Glutamatergic neuron (in vitro differentiated cells): ENCODE measurements around the gene HK1. TPM values are rescaled to one million over a fixed set of nuclear protein-coding genes. Genes with fewer than 3 reads are reported as not detected.

Source experiments
- DNase-seq: peaks from one replicate; pipeline ENCODE4 v3.0.0; 2022
- H3K27ac Mint-ChIP-seq: one replicate; pipeline ENCODE4 v1.8.0; 2020; ENCODE audit warnings: mild to moderate bottlenecking, mixed read lengths, inconsistent platforms; ENCODE audit not compliant: unreplicated experiment
- H3K27me3 Mint-ChIP-seq: one replicate; pipeline ENCODE4 v1.8.0; 2020; ENCODE audit warnings: mild to moderate bottlenecking, moderate library complexity, mixed read lengths, inconsistent platforms; ENCODE audit not compliant: unreplicated experiment
- H3K36me3 Mint-ChIP-seq: one replicate; pipeline ENCODE4 v1.8.0; 2020; ENCODE audit warnings: mild to moderate bottlenecking, mixed read lengths, inconsistent platforms; ENCODE audit not compliant: unreplicated experiment
- H3K4me1 Mint-ChIP-seq: one replicate; pipeline ENCODE4 v1.8.0; 2020; ENCODE audit warnings: mild to moderate bottlenecking, low read depth, mixed read lengths, inconsistent platforms; ENCODE audit not compliant: unreplicated experiment
- H3K4me3 Mint-ChIP-seq: one replicate; pipeline ENCODE4 v1.8.0; 2020; ENCODE audit warnings: mild to moderate bottlenecking, mixed read lengths, inconsistent platforms; ENCODE audit not compliant: unreplicated experiment
- H3K9me3 Mint-ChIP-seq: one replicate; pipeline ENCODE4 v1.8.0; 2020; ENCODE audit warnings: mild to moderate bottlenecking, moderate library complexity, mixed read lengths, inconsistent platforms; ENCODE audit not compliant: unreplicated experiment
- total RNA-seq: library from RNA; stranded (reverse); fragmentation: NEBNext Ultra II Directional; extraction: Animal tissue kit (Norgen Biotek cat#: 25700); gene quantifications from one replicate; pipeline ENCODE4 v1.2.1, GENCODE V29; 2021; ENCODE audit not compliant: unreplicated experiment
- TF ChIP-seq, protein P1 (sequence below): fragments of 200-600 bp; sonication (generic); IDR thresholded peaks from one replicate; pipeline ENCODE4 v1.5.0; 2021; ENCODE audit not compliant: partially characterized antibody, unreplicated experiment

The HK1 gene
- total RNA-seq, 1 donor from 2014 or later = 240 TPM

DNA sequence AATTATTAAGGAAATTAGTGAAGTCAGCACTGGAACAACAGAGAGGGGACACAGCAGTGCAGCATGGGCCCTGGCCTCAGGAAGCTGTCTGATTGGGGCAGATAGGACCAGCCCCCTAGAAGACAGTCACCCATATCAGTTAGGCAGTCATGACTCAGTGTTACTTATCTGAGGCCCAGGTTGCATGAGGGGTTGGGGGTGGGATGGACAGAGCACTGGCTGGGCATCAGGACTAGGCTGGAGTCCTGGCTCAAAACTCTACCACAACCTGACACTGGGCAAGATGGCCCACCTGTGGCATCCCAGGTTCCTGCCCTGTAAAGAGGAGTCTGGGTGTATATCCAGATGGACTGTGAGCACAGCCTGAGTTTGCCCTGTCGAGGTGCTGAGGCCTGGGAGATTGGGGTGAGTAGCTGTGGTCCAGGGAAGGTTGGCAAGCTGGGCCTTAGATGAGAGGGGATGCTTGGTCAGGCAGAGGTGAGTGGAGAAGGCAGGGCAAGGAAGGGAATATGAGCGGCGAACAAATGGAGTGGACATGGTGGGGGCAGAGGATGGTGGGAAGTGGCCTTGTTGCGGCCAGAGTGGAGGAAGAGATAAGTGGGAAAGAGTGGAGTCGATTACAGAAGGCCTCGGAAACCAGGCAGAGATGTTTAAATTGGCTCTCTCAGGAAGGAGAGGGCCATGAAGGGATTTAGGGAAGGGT is 37.5 kb downstream of the HK1 start:
- Mint-ChIP-seq H3K4me3 (no peak overlapping the region), H3K36me3 (peaks cover 4% of the 10 kb centered on the region), H3K27me3 (peaks cover 13% of the 10 kb centered on the region), H3K9me3 (peaks cover 12% of the 10 kb centered on the region), H3K4me1 (peaks cover 14% of the 10 kb centered on the region), H3K27ac (no peak overlapping the region)
- DNase-seq = no peak
- TF ChIP-seq, protein P1, sequence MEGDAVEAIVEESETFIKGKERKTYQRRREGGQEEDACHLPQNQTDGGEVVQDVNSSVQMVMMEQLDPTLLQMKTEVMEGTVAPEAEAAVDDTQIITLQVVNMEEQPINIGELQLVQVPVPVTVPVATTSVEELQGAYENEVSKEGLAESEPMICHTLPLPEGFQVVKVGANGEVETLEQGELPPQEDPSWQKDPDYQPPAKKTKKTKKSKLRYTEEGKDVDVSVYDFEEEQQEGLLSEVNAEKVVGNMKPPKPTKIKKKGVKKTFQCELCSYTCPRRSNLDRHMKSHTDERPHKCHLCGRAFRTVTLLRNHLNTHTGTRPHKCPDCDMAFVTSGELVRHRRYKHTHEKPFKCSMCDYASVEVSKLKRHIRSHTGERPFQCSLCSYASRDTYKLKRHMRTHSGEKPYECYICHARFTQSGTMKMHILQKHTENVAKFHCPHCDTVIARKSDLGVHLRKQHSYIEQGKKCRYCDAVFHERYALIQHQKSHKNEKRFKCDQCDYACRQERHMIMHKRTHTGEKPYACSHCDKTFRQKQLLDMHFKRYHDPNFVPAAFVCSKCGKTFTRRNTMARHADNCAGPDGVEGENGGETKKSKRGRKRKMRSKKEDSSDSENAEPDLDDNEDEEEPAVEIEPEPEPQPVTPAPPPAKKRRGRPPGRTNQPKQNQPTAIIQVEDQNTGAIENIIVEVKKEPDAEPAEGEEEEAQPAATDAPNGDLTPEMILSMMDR = no peak

DNA sequence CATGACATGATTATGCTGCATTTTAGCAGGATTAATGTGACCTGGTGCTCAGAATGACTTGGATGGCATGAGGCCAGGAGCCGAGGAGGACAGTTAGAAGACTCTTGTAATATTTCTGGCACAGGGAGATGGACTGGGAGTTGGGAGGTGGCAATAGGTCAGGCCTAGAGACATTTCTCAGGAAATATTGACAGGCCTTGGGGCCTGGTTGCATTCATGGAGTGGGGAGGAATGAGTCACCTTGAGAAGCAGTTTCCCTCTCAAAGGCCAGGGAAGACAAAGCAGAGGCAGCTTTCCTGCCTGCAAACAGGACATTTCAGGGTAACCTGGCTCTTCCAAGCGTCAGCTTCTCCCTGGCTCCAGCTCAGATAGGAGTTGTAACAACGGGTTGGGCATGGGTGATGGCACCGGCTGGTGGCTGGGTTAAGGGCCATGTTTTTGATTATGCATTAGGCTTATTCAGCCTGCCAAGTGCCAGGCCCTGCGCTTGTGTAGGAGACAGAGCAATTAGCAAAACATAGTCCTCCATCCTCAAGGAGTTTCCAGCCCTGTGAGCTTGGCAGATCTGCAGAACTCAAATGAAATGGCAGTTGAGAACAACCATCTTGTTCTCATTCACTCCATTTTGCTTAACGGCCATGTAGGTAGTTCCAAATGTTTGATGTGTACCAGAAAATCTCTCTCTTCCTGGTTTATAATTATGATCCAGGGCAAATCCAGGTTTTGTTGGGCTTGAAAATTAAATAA is 38.2 kb downstream of the HK1 start:
- Mint-ChIP-seq H3K27ac (no peak overlapping the region), H3K27me3 (peaks cover 13% of the 10 kb centered on the region), H3K36me3 (peaks cover 4% of the 10 kb centered on the region), H3K4me3 (no peak overlapping the region), H3K9me3 (peaks cover 13% of the 10 kb centered on the region), H3K4me1 (peaks cover 21% of the 10 kb centered on the region)
- TF ChIP-seq, protein P1 = no peak
- DNase-seq = no peak

DNA sequence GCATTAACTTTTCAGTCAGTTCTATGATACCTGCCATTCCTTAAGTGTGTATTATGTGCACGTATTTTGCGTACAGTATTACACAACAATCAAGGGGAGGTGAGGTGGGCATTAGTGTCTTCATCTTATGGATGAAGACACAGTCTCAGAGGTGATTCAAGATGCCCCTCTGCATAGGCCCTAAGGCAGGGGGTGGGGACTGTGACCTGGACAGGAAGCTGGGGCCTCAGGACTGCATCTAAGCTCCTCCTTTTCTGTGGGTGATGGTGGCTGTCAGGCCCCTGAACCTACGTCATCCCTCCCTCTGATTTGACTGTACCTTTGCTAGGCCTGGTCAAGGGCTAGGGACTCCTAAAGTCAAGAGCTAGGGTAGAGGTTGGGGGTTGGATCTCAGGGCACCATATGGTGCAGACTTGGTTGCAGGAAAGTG is 38.9 kb downstream of the HK1 start:
- Mint-ChIP-seq H3K27ac (no peak overlapping the region), H3K4me1 (peaks cover 28% of the 10 kb centered on the region), H3K9me3 (peaks cover 13% of the 10 kb centered on the region), H3K36me3 (peaks cover 4% of the 10 kb centered on the region), H3K27me3 (peaks cover 13% of the 10 kb centered on the region), H3K4me3 (no peak overlapping the region)
- TF ChIP-seq, protein P1 = no peak
- no peak for DNase-seq

DNA sequence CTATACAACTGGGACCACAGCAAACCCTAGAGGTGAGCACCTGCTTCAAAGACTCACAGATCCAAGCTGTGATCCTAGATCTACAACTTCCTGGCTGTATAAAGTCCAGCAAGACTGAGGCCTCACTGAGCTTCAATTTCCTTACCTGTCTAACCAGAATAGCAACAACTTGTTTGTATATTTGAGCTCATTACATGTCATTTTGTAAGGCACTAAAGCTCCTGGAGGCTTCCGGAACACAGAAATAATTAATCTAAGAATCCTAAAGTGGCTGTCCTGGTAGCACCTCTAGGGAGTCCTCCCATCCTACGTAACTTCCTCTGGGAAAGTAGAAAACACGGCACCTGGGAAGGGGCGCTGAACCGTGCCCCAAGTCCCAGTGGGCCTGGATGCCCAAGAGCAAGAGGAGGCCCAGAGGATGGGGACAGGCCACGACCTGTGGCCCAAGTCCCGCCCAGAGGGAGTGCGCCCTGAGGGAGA is 39.4 kb downstream of the HK1 start:
- Mint-ChIP-seq H3K36me3 (peaks cover 4% of the 10 kb centered on the region), H3K4me1 (peaks cover 27% of the 10 kb centered on the region)
- TF ChIP-seq, protein P1 = no peak

More for the DNA sequence above, 39.4 kb downstream of the HK1 start:
- Mint-ChIP-seq H3K27me3 (peaks cover 13% of the 10 kb centered on the region), H3K4me3 (peak overlapping the region; percentile 46), H3K27ac (no peak overlapping the region), H3K9me3 (peaks cover 13% of the 10 kb centered on the region)
- DNase-seq = no peak
